SK-N-MC (cell line): ENCODE results near the gene TTC28.

Source experiments
- EZH2 ChIP-seq: fragments of 200-600 bp; sonication (generic); IDR thresholded peaks from one replicate; pipeline ENCODE4 v1.6.1; 2017; ENCODE audit warnings: antibody characterized with exemption
- FOXP2 ChIP-seq: optimal IDR thresholded peaks from 2 replicates; pipeline ENCODE3; 2011; ENCODE audit warnings: mild to moderate bottlenecking, moderate library complexity; ENCODE audit not compliant: insufficient read depth; ENCODE audit errors: extremely low read length, control extremely low read depth
- POLR2AphosphoS5 ChIP-seq: IDR thresholded peaks from 2 replicates; pipeline ENCODE4 v1.6.1; 2012; ENCODE audit warnings: mild to moderate bottlenecking, low read depth, low read length, borderline replicate concordance

DNA sequence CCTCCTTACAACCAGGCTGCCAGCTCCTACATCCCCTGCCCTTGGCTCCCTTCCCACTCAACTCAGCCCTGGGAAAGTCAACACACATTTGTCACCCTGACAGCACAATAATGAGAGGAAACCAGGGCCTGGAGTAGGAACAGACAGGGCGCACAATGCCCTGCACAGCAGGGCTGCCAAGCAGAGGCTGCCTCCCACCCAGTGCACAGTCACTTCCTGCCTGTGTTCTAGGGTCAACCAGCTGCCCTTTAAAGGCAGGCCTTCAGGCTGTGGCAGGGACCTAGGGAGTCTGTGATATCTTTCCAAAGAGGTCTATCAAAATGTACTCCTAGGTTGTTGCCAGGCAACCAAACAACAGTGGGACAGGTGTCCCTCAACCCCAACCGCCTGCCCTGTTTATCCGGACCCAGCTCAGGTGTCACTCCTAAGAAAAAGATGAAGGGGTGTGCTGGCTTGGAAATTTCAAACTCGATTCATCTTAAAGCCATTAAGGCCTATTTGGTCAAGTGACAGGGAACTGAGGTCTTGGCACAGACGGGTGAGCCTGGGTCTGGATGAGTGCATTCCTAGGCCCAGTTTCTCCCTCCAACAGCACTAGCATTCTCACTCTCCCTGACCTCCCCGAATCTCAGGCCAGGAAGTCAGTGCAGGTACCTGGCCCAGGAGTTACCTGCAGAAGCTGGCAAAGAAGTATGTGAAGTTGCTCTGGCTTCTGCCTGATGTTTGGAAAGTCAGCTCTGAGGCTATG lies 650.3 kb downstream of the TTC28 start:
- TF ChIP-seq EZH2: no peak
- no peak for TF ChIP-seq POLR2AphosphoS5
- no peak for TF ChIP-seq FOXP2
